Peyer's patch (tissue), 4 donors: ENCODE data around the gene BOC.

Source experiments
- CTCF ChIP-seq, 6 experiments: fragments of 450-650 bp in 4 of 6; fragments of 200-600 bp in 2 of 6; sonication (generic) in 1 of 6; IDR thresholded peaks; one replicate each; pipeline ENCODE4 v1.5.1; 2017 to 2019; ENCODE audit warnings: antibody characterized with exemption in 6 of 6, mild to moderate bottlenecking in 3 of 6, moderate library complexity in 1 of 6
- POLR2A ChIP-seq, 2 donors: fragments of 450-650 bp; IDR thresholded peaks; one replicate each; pipeline ENCODE4 v1.5.1; 2017; ENCODE audit warnings: antibody characterized with exemption in 2 of 2, mild to moderate bottlenecking in 2 of 2, moderate library complexity in 2 of 2

- no peak for TF ChIP-seq CTCF (IDR thresholded peaks at IDR 0.05)
- no peak for TF ChIP-seq POLR2A (IDR thresholded peaks at IDR 0.05)
These were observed 37.8 kb downstream of the BOC start for GRCh38 chr3:113249111-113249510.
